HG03139 (cell line): ENCODE data around the gene EPHB1.
"Not testable (repeated sequence)": the region's sequence is repeated elsewhere in the genome, so short reads cannot be mapped to it uniquely, and the experiment has no call there.

ENCODE experiments used
- ATAC-seq: cut with Tn5 transposase; IDR thresholded peaks from one replicate; pipeline ENCODE4 v1.9.1; 2021; ENCODE audit not compliant: unreplicated experiment

The EPHB1 gene

GRCh38 chr3:135106445-135106844 lies 311.4 kb downstream of the EPHB1 start:
- ATAC-seq = no peak

GRCh38 chr3:135107043-135107442 lies 312.0 kb downstream of the EPHB1 start:
- ATAC-seq = no peak

GRCh38 chr3:135109681-135110080 lies 314.6 kb downstream of the EPHB1 start:
- ATAC-seq = no peak

GRCh38 chr3:135114551-135114950 lies 319.5 kb downstream of the EPHB1 start:
- not testable (repeated sequence) for ATAC-seq

GRCh38 chr3:135117977-135118376 lies 322.9 kb downstream of the EPHB1 start:
- ATAC-seq = no peak

GRCh38 chr3:135118792-135119191 lies 323.7 kb downstream of the EPHB1 start:
- no peak for ATAC-seq

- ATAC-seq = no peak
Observed at GRCh38 chr3:135125171-135125801, 330.2 kb downstream of the EPHB1 start.

GRCh38 chr3:135127946-135128470 lies 332.9 kb downstream of the EPHB1 start:
- no peak for ATAC-seq

GRCh38 chr3:135128818-135129217 lies 333.8 kb downstream of the EPHB1 start:
- ATAC-seq = no peak

GRCh38 chr3:135131290-135131689 lies 336.2 kb downstream of the EPHB1 start:
- ATAC-seq = no peak

- ATAC-seq = no peak
Observed at GRCh38 chr3:135133905-135134683, 339.0 kb downstream of the EPHB1 start.

GRCh38 chr3:135134684-135135075 lies 339.6 kb downstream of the EPHB1 start:
- ATAC-seq = no peak

GRCh38 chr3:135135445-135135844 lies 340.4 kb downstream of the EPHB1 start:
- no peak for ATAC-seq

- ATAC-seq = no peak
Observed at GRCh38 chr3:135136361-135137100, 341.5 kb downstream of the EPHB1 start.

GRCh38 chr3:135137296-135137695 lies 342.2 kb downstream of the EPHB1 start:
- no peak for ATAC-seq

GRCh38 chr3:135138776-135139175 lies 343.7 kb downstream of the EPHB1 start:
- no peak for ATAC-seq

- no peak for ATAC-seq
Observed at GRCh38 chr3:135140591-135140990, 345.5 kb downstream of the EPHB1 start.

- ATAC-seq = no peak
Observed at GRCh38 chr3:135141160-135141559, 346.1 kb downstream of the EPHB1 start.

- no peak for ATAC-seq
Observed at GRCh38 chr3:135141672-135142071, 346.6 kb downstream of the EPHB1 start.

- ATAC-seq = no peak
Observed at GRCh38 chr3:135142530-135142929, 347.5 kb downstream of the EPHB1 start.

GRCh38 chr3:135143474-135143873 lies 348.4 kb downstream of the EPHB1 start:
- no peak for ATAC-seq

GRCh38 chr3:135145581-135145980 lies 350.5 kb downstream of the EPHB1 start:
- no peak for ATAC-seq
